Activated T-helper 2 cell treated with anti-CD3 and anti-CD28 coated beads, Interferon-gamma antibody, Interleukin-2, Interleukin-4, amounts not matched to agents 10 μg/mL and 5 μg/mL and 100 μg/mL, durations not matched to agents 14 hours and 24 hours and 36 hours (primary cell): ENCODE data around the gene SLC22A23. TPM values are rescaled to one million over a fixed set of nuclear protein-coding genes. Genes with fewer than 3 reads are reported as not detected.
A peak's percentile ranks its signal among the peaks of the same experiment; 100 is the strongest.

Experiments
- DNase-seq: peaks from one replicate; pipeline ENCODE4 v3.0.0; 2021; ENCODE audit warnings: low spot score
- H3K27ac Mint-ChIP-seq: one replicate; pipeline ENCODE4 v1.8.0; 2021; ENCODE audit warnings: mixed read lengths
- H3K27me3 Mint-ChIP-seq: one replicate; pipeline ENCODE4 v1.8.0; 2021; ENCODE audit warnings: low read depth, mixed read lengths
- H3K36me3 Mint-ChIP-seq: one replicate; pipeline ENCODE4 v1.8.0; 2021; ENCODE audit warnings: low read depth, mixed read lengths
- H3K4me1 Mint-ChIP-seq: one replicate; pipeline ENCODE4 v1.8.0; 2021; ENCODE audit warnings: low read depth, mixed read lengths
- H3K4me3 Mint-ChIP-seq: one replicate; pipeline ENCODE4 v1.8.0; 2021; ENCODE audit warnings: low read depth, mild to moderate bottlenecking, moderate library complexity, mixed read lengths
- H3K9me3 Mint-ChIP-seq: one replicate; pipeline ENCODE4 v1.8.0; 2021; ENCODE audit warnings: mixed read lengths
- intact Hi-C: fragments of 100-400 bp; cut with micrococcal nuclease; formaldehyde crosslinking; loops from one replicate; pipeline ENCODE4 v1.15.1; 2023
- total RNA-seq: library from RNA; stranded (reverse); gene quantifications from 2 replicates; pipeline ENCODE4 v1.2.3, GENCODE V29; 2022

SLC22A23 gene
- total RNA-seq, 1 donor from 2014 or later = 0.07 TPM

GRCh38 chr6:3259491-3259958 is 197.3 kb downstream of the SLC22A23 start:
- H3K4me1 Mint-ChIP-seq = peaks cover 21% of the 10 kb centered on the region
- H3K36me3 Mint-ChIP-seq = peaks cover 24% of the 10 kb centered on the region
- H3K27me3 Mint-ChIP-seq = peaks cover 17% of the 10 kb centered on the region
- H3K4me3 Mint-ChIP-seq = peak overlapping the region; percentile 98
- peak overlapping the region; percentile 88 for H3K27ac Mint-ChIP-seq
- peak; percentile 24 for DNase-seq
- H3K9me3 Mint-ChIP-seq = no peaks in the 10 kb centered on the region
- intact Hi-C loops = loop anchor here (2.0 to 10.0 kb wide), 5 partner anchors 133 to 495 kb away; partner anchors contain the start of genes BPHL, NQO2, RIPK1 and WRNIP1

DNA sequence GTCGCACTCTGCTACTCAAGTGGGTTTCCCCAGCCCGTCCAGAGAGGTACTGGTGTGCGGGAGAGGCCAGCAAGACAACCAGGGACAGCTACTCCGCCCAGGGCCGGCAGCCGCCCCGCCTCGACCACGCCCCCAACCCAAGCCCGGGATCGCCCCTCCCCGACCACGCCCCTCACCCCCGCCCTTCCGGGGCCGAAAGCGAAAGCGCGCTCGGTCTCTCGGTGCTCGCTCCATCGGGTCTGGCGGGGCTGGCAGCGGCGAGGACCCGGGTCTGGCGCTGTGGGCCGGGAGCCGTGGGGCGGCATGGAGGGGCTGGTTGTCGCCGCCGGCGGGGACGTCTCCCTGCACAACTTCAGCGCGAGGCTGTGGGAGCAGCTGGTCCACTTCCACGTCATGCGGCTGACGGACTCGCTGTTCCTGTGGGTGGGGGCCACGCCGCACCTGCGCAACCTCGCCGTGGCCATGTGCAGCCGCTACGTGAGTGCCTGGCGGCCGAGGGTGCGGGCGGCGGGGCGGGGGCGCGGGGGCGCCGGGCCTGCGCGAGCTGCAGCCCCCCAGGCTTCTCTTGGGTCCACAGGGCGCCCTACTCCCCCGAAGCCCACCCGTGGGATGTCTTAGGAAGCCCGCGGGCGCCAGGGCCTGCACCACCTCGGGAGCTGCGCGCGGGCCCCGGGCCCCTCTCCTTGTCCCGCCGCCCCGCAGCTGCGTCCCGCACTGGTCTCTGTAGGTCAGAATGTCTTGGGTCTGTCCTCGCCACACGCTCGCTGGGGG is 197.9 kb downstream of the SLC22A23 start, which contains the start of gene PSMG4:
Gene PSMG4 (plus strand): TSS at position 228 of the 771 bp plus-strand sequence. CDS start 76 bp downstream, at position 304.
- peaks cover 25% of the 10 kb centered on the region for H3K4me1 Mint-ChIP-seq
- H3K27me3 Mint-ChIP-seq = peaks cover 17% of the 10 kb centered on the region
- intact Hi-C loops = loop anchor here (2.0 to 10.0 kb wide), 5 partner anchors 132 to 494 kb away; partner anchors contain the start of genes BPHL, NQO2, RIPK1 and WRNIP1
- peak within 1 kb of the TSS; percentile 98 for H3K4me3 Mint-ChIP-seq
- DNase-seq = peak; percentile 90
- H3K36me3 Mint-ChIP-seq = peaks cover 24% of the 10 kb centered on the region
- peaks cover 6% of the 10 kb centered on the region for H3K9me3 Mint-ChIP-seq
- H3K27ac Mint-ChIP-seq = peak within 1 kb of the TSS; percentile 88

DNA sequence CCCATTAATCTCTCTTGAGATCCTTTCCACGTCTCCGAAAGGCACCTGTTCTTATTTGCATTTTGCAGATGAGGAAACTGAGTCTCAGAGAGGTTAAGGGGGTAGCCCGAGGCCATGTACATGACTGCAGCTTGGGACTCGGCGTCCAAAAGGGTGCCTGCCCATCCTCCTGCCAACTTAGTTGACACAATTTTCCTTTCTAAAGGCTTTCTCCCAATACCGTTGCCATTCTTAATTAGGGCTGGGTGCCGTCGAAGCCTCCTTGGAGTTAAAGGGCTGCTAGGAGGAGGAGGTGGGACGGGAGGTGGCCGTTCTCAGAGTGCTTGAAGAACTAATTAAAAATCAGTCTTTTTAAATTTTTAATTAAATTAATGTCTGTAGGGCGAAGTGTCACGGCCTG is 198.6 kb downstream of the SLC22A23 start:
- no peak overlapping the region for H3K27ac Mint-ChIP-seq

GRCh38 chr6:3253597-3253961 is 203.3 kb downstream of the SLC22A23 start:
- peaks cover 6% of the 10 kb centered on the region for H3K9me3 Mint-ChIP-seq
- intact Hi-C loops = loop anchor here (5.0 to 10.0 kb wide), 2 partner anchors 46 to 489 kb away; partner anchors contain the start of gene WRNIP1
- peaks cover 10% of the 10 kb centered on the region for H3K4me1 Mint-ChIP-seq
- H3K36me3 Mint-ChIP-seq = no peaks in the 10 kb centered on the region
- peaks cover 41% of the 10 kb centered on the region for H3K27me3 Mint-ChIP-seq
- no peak for DNase-seq
- H3K4me3 Mint-ChIP-seq = no peak overlapping the region
- H3K27ac Mint-ChIP-seq = no peak overlapping the region

More for the DNA sequence above, 198.6 kb downstream of the SLC22A23 start:
- H3K36me3 Mint-ChIP-seq = peaks cover 19% of the 10 kb centered on the region
- H3K27me3 Mint-ChIP-seq = peaks cover 17% of the 10 kb centered on the region
- peaks cover 24% of the 10 kb centered on the region for H3K4me1 Mint-ChIP-seq
- intact Hi-C loops = loop anchor here (2.0 to 10.0 kb wide), 5 partner anchors 131 to 493 kb away; partner anchors contain the start of genes BPHL, NQO2, RIPK1 and WRNIP1
- peak overlapping the region; percentile 22 for H3K4me3 Mint-ChIP-seq
- H3K9me3 Mint-ChIP-seq = peaks cover 6% of the 10 kb centered on the region
- DNase-seq = no peak

- peaks cover 46% of the 10 kb centered on the region for H3K27me3 Mint-ChIP-seq
- H3K4me3 Mint-ChIP-seq = no peak overlapping the region
- DNase-seq = no peak
- intact Hi-C loops = loop anchor here (5.0 to 10.0 kb wide), 2 partner anchors 46 to 488 kb away; partner anchors contain the start of gene WRNIP1
- no peaks in the 10 kb centered on the region for H3K36me3 Mint-ChIP-seq
- no peak overlapping the region for H3K27ac Mint-ChIP-seq
- H3K9me3 Mint-ChIP-seq = peaks cover 6% of the 10 kb centered on the region
- peaks cover 10% of the 10 kb centered on the region for H3K4me1 Mint-ChIP-seq
Measured at GRCh38 chr6:3252861-3253596, 203.8 kb downstream of the SLC22A23 start.

- peaks cover 6% of the 10 kb centered on the region for H3K9me3 Mint-ChIP-seq
- peaks cover 10% of the 10 kb centered on the region for H3K4me1 Mint-ChIP-seq
- peaks cover 50% of the 10 kb centered on the region for H3K27me3 Mint-ChIP-seq
- H3K27ac Mint-ChIP-seq = no peak overlapping the region
- no peaks in the 10 kb centered on the region for H3K36me3 Mint-ChIP-seq
- intact Hi-C loops = loop anchor here (5.0 to 10.0 kb wide), 2 partner anchors 45 to 488 kb away; partner anchors contain the start of gene WRNIP1
- DNase-seq = no peak
- H3K4me3 Mint-ChIP-seq = no peak overlapping the region
Measured at GRCh38 chr6:3252369-3252768, 204.5 kb downstream of the SLC22A23 start.

GRCh38 chr6:3251462-3252314 is 205.2 kb downstream of the SLC22A23 start:
- H3K36me3 Mint-ChIP-seq = no peaks in the 10 kb centered on the region
- H3K4me1 Mint-ChIP-seq = peaks cover 10% of the 10 kb centered on the region
- intact Hi-C loops = loop anchor here (1.0 to 10.0 kb wide), 3 partner anchors 44 to 487 kb away; partner anchors contain the start of gene WRNIP1
- no peak overlapping the region for H3K27ac Mint-ChIP-seq
- DNase-seq = peak; percentile 76
- peaks cover 49% of the 10 kb centered on the region for H3K27me3 Mint-ChIP-seq
- H3K4me3 Mint-ChIP-seq = no peak overlapping the region
- peaks cover 6% of the 10 kb centered on the region for H3K9me3 Mint-ChIP-seq

- peaks cover 6% of the 10 kb centered on the region for H3K9me3 Mint-ChIP-seq
- no peak overlapping the region for H3K27ac Mint-ChIP-seq
- intact Hi-C loops = loop anchor here (5.0 to 10.0 kb wide), 2 partner anchors 43 to 485 kb away; partner anchors contain the start of gene WRNIP1
- H3K27me3 Mint-ChIP-seq = peaks cover 47% of the 10 kb centered on the region
- H3K4me3 Mint-ChIP-seq = no peak overlapping the region
- no peaks in the 10 kb centered on the region for H3K36me3 Mint-ChIP-seq
- peaks cover 10% of the 10 kb centered on the region for H3K4me1 Mint-ChIP-seq
- DNase-seq = no peak
Measured at GRCh38 chr6:3250231-3250675, 206.6 kb downstream of the SLC22A23 start.

GRCh38 chr6:3249821-3250220 is 207.0 kb downstream of the SLC22A23 start:
- H3K4me3 Mint-ChIP-seq = no peak overlapping the region
- H3K9me3 Mint-ChIP-seq = peaks cover 6% of the 10 kb centered on the region
- intact Hi-C loops = loop anchor here (5.0 to 10.0 kb wide), 2 partner anchors 43 to 485 kb away; partner anchors contain the start of gene WRNIP1
- H3K36me3 Mint-ChIP-seq = no peaks in the 10 kb centered on the region
- no peak overlapping the region for H3K27ac Mint-ChIP-seq
- no peak for DNase-seq
- H3K27me3 Mint-ChIP-seq = peaks cover 49% of the 10 kb centered on the region
- peaks cover 10% of the 10 kb centered on the region for H3K4me1 Mint-ChIP-seq

DNA sequence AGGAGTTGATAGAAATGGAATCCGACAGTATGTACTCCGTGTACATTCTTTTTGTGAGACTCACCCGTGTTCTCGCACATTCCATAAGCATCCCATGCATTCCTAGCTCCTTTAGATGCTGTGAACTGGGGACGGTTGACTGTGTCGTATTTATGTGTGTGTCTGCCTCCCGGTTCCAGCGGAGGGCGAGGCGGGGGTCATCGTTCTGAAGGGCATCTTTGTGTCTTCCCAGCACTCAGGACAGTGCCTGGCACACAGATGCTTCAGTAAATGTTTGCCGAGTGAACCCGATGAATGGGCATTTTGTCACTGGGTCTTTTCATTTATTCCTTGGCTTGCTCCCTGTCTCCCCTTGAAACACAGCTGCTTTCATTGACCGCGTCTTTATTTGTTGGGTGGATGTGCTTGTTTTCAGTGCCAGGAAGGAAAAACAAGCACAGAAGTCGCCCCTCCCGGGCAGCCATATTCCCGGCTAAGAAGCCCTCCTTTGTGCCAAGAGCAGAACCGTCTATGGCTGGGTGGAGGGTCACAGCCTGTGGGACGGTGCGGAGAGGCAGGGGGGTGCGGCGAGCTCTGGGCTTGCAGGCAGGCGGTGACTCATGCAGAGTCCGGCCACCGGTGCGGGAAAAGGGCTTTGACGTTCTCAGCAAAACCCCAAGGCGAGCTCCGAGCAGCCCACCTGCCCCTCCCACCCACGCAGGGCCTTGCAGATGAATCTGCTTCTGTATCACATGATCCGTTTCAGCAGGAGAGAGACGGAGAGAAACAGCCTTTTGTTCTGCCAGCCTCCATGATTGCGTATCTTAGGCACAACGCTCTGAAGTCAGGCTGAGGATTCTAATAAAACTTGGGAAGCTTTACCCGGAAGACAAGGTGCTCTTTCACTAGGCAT is 209.3 kb downstream of the SLC22A23 start:
- H3K4me1 Mint-ChIP-seq = peaks cover 6% of the 10 kb centered on the region
- intact Hi-C loops = no loop called here
- no peak overlapping the region for H3K4me3 Mint-ChIP-seq
- DNase-seq = no peak
- H3K27ac Mint-ChIP-seq = no peak overlapping the region
- H3K9me3 Mint-ChIP-seq = no peaks in the 10 kb centered on the region
- H3K36me3 Mint-ChIP-seq = no peaks in the 10 kb centered on the region
- H3K27me3 Mint-ChIP-seq = peaks cover 57% of the 10 kb centered on the region

DNA sequence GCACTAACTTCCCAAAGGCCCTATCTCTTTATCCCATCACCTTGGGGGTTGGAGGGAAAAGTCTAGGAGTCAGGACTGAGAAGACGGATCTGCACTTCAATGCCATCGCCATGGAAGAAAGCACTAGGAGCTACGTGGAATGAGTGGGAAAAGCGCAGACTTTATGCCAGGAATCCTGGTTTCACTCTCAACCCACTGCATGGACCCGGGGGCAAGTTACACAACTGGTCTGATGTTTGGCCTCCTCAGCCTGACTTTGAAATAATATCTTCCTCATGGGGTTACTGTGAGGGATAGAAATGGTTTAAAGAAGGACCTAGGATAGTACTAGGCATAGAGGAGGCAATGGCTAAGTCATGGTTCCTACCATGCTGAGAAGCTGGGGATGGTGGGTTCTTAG is 211.6 kb downstream of the SLC22A23 start:
- H3K9me3 Mint-ChIP-seq = no peaks in the 10 kb centered on the region
- no peak for DNase-seq
- intact Hi-C loops = no loop called here
- H3K36me3 Mint-ChIP-seq = no peaks in the 10 kb centered on the region
- no peak overlapping the region for H3K4me3 Mint-ChIP-seq
- H3K4me1 Mint-ChIP-seq = no peaks in the 10 kb centered on the region
- H3K27ac Mint-ChIP-seq = no peak overlapping the region
- H3K27me3 Mint-ChIP-seq = peaks cover 47% of the 10 kb centered on the region
